GM12874 (cell line): ENCODE measurements around the gene LIN52.

Source experiments
- TF ChIP-seq, protein P1 (sequence below): IDR thresholded peaks from 2 replicates; pipeline ENCODE4 v1.5.1; 2011; ENCODE audit warnings: low read depth, mild to moderate bottlenecking, control low read depth, low read length, moderate library complexity; ENCODE audit not compliant: insufficient read depth

Gene LIN52

DNA sequence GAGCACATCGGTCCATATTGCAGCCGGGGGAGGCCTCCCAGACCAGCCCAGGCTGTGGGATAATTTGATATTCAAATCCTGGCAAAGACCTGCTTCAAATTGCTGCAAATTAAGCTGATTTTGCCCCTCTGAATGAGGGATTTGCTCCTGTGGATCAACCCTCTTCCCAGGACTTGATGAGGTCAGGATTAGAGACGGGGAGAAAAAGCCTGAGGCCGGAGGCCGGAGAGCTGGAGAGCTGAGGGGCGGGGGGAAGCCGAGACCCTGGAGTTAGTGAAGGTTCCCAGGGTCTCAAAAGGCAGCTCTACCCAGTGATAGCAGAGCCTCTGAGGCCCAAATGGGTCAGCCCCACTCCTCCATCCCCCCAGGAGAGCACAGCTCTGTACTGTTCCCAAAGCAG, 137.0 kb downstream of the LIN52 start:
- TF ChIP-seq, protein P1, sequence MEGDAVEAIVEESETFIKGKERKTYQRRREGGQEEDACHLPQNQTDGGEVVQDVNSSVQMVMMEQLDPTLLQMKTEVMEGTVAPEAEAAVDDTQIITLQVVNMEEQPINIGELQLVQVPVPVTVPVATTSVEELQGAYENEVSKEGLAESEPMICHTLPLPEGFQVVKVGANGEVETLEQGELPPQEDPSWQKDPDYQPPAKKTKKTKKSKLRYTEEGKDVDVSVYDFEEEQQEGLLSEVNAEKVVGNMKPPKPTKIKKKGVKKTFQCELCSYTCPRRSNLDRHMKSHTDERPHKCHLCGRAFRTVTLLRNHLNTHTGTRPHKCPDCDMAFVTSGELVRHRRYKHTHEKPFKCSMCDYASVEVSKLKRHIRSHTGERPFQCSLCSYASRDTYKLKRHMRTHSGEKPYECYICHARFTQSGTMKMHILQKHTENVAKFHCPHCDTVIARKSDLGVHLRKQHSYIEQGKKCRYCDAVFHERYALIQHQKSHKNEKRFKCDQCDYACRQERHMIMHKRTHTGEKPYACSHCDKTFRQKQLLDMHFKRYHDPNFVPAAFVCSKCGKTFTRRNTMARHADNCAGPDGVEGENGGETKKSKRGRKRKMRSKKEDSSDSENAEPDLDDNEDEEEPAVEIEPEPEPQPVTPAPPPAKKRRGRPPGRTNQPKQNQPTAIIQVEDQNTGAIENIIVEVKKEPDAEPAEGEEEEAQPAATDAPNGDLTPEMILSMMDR = no peak

DNA sequence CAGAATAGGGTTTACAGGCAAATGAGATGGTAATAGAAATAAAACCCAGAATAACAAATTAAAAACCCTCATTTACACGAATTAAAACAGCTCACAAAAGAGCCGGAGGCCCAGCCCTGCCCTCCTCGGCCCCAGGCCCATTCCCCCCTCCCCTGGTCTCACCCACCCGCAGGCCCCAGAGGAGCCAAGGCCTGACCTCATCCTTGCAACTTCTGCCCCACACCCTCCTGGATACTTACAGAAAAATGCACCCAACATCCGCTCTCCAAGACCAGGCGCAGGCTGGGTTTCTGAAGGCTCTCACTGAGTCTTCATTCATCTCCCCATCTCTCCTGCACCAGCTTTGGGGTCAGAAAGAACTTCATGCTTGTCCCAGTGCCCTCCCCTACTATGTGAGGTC, 138.3 kb downstream of the LIN52 start:
- TF ChIP-seq, protein P1 = no peak

- TF ChIP-seq, protein P1 = no peak
Observed at GRCh38 chr14:74231784-74232183, 147.0 kb downstream of the LIN52 start.

GRCh38 chr14:74235017-74235416, 150.3 kb downstream of the LIN52 start:
- TF ChIP-seq, protein P1 = no peak

- TF ChIP-seq, protein P1 = no peak
Observed at GRCh38 chr14:74237441-74237840, 152.7 kb downstream of the LIN52 start.

GRCh38 chr14:74238974-74239847, 154.5 kb downstream of the LIN52 start, which contains the start of gene VSX2:
Gene VSX2 (plus strand): TSS chr14:74239449. CDS start chr14:74239562, 113 bp downstream.
- TF ChIP-seq, protein P1 = no peak

GRCh38 chr14:74239848-74240793, 155.4 kb downstream of the LIN52 start:
- TF ChIP-seq, protein P1 = no peak
